ENCODE data around the gene GPR25.

Gene GPR25

GRCh38 chr1:200916681-200917080 lies 43.9 kb downstream of the GPR25 start:
- no peak for DNase-seq

GRCh38 chr1:200917291-200917817 lies 44.6 kb downstream of the GPR25 start:
- DNase-seq: no peak

GRCh38 chr1:200918006-200918405 lies 45.2 kb downstream of the GPR25 start:
- no peak for DNase-seq

- no peak for DNase-seq
These were observed 46.6 kb downstream of the GPR25 start for GRCh38 chr1:200919386-200919785.

- DNase-seq: no peak
These were observed 48.9 kb downstream of the GPR25 start for GRCh38 chr1:200921571-200922110.

- DNase-seq: no peak
These were observed 49.6 kb downstream of the GPR25 start for GRCh38 chr1:200922406-200922805.

- no peak for DNase-seq
These were observed 50.8 kb downstream of the GPR25 start for GRCh38 chr1:200923601-200924000.

Data from bone marrow (tissue), 2 donors.